Measurements from ENCODE around the gene POLR3C.

Gene POLR3C

DNA sequence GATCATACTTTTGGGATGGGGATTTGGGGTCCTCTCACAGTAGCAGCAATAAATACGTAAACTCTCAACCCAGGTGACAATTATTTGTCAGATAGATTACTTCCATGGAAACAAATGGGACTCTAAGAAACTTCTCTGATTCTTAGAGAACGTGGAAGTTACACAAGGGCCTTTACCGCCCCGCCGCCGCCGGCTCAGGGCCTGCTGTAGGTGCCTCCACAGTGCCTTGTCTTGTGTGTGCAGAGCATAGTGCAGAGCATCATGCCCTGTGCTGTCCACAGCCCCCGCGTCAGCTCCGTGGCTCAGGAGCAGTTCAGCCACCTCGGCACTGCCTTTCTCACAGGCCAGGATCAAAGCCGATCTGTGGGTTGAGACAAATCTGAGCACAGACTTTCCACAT, 50.6 kb downstream of the POLR3C start:
- no peak overlapping the region for H3K4me3 ChIP-seq (ENCODE audit: low read length)
- DNase-seq (ENCODE audit: low read depth): no peak
- TF ChIP-seq CTCF (conservative IDR thresholded peaks at IDR 0.05; ENCODE audit: low read length): no peak

GRCh38 chr1:145877923-145878486, 54.0 kb downstream of the POLR3C start:
- TF ChIP-seq CTCF (conservative IDR thresholded peaks at IDR 0.05; ENCODE audit: low read length): no peak
- no peak for DNase-seq (ENCODE audit: low read depth)
- no peak overlapping the region for H3K4me3 ChIP-seq (ENCODE audit: low read length)

GRCh38 chr1:145878724-145879123, 54.7 kb downstream of the POLR3C start:
- no peak for DNase-seq (ENCODE audit: low read depth)
- no peak for TF ChIP-seq CTCF (conservative IDR thresholded peaks at IDR 0.05; ENCODE audit: low read length)
- no peak overlapping the region for H3K4me3 ChIP-seq (ENCODE audit: low read length)

DNA sequence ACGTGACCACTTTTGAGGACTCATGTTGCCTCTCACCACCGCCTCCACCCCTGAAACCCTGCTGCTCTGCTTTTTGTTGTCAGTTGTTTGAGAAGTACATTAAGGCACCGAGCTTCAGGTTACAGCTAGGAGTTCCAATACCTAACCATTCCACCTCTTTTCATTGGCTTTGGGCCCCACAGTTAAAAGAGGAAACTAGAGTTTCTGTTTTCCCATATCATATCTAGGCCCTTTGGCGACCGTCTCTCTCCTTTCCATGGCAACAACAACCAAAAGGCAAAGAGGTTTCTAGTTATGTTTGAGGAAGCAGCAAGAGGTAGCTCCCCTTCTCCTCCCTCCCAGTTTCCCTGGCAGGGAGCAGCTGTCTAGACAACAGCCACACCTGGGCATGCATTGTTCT, 55.8 kb downstream of the POLR3C start:
- H3K4me3 ChIP-seq (ENCODE audit: low read length): no peak overlapping the region
- no peak for DNase-seq (ENCODE audit: low read depth)
- TF ChIP-seq CTCF (conservative IDR thresholded peaks at IDR 0.05; ENCODE audit: low read length): no peak

GRCh38 chr1:145884675-145885074, 60.7 kb downstream of the POLR3C start:
- DNase-seq (ENCODE audit: low read depth): peak; percentile 63
- H3K4me3 ChIP-seq (ENCODE audit: low read length): no peak overlapping the region
- TF ChIP-seq CTCF (conservative IDR thresholded peaks at IDR 0.05; ENCODE audit: low read length): no peak

DNA sequence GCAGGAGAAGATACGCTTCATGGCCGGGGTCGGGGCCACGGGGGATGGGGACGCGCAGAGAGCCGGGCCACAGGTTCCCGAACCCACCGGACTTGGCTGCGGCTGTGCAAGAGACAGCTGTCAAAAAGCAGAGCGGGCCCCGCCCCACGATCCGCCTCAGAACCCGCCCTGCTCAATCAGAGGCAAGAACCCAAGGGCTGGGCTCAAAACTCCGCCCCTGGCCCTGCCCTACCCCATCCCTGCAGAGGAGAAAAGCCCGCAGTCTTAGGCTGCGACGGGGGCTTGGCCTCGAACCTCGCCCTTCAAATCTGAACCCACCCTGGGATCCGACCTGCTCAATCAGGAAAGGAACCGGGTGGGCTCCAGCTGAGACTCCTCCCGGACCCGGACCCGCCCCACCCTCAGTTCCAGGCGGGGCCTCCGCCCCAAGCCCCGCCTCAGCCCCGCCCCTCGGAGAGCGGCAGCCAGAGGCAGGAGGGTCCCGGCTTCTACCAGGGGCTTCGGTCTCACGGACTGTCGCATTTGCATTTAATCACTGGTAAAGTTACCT, 61.8 kb downstream of the POLR3C start, which contains the start of gene ANKRD35:
TSS of gene ANKRD35 (minus strand) at position 129 of the 550 bp plus-strand sequence. CDS start at position 21, 108 bp downstream.
- DNase-seq (ENCODE audit: low read depth): peak; percentile 35
- TF ChIP-seq CTCF (conservative IDR thresholded peaks at IDR 0.05; ENCODE audit: low read length): no peak
- peak within 1 kb of the TSS; percentile 74 for H3K4me3 ChIP-seq (ENCODE audit: low read length)

GRCh38 chr1:145886390-145886789, 62.4 kb downstream of the POLR3C start:
- H3K4me3 ChIP-seq (ENCODE audit: low read length): peak overlapping the region; percentile 74
- DNase-seq (ENCODE audit: low read depth): no peak
- no peak for TF ChIP-seq CTCF (conservative IDR thresholded peaks at IDR 0.05; ENCODE audit: low read length)
